ENCODE results near the gene PTGFRN.

Gene PTGFRN

DNA sequence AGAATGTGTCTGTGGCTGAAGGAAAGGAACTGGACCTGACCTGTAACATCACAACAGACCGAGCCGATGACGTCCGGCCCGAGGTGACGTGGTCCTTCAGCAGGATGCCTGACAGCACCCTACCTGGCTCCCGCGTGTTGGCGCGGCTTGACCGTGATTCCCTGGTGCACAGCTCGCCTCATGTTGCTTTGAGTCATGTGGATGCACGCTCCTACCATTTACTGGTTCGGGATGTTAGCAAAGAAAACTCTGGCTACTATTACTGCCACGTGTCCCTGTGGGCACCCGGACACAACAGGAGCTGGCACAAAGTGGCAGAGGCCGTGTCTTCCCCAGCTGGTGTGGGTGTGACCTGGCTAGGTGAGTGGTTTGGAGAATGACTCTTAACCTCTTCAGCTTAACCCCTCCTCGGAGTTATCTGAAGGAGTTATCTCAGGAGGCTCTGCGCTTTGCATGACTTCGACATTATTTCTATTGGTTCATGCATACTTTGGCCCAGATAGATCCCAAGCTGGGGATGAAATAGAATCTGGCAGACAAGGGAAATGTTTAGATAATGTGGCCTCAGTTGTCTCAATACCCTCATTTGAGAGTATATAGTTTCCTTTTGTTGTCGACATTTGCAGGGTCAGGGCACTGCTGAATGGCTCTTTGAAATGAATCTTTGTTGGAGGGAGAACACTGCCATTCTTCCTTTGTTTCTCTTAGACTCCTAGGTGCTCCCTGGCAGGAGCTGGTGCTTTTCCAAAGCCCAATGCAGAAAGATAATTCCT lies 39.7 kb downstream of the PTGFRN start:
- no peak overlapping the region for H3K4me3 Mint-ChIP-seq
- ATAC-seq (ENCODE audit: low read depth) (no peak), DNase-seq (ENCODE audit: low spot score in 2 of 2) (no peak)
- no peak overlapping the region for H3K27ac Mint-ChIP-seq
- H3K27me3 Mint-ChIP-seq: no peaks in the 10 kb centered on the region
- no peaks in the 10 kb centered on the region for H3K36me3 Mint-ChIP-seq
- H3K9me3 Mint-ChIP-seq: no peaks in the 10 kb centered on the region
- no peaks in the 10 kb centered on the region for H3K4me1 Mint-ChIP-seq

- ATAC-seq (ENCODE audit: low read depth) (no peak), DNase-seq (ENCODE audit: low spot score in 2 of 2) (no peak)
- no peaks in the 10 kb centered on the region for H3K36me3 Mint-ChIP-seq
- no peaks in the 10 kb centered on the region for H3K27me3 Mint-ChIP-seq
- no peak overlapping the region for H3K4me3 Mint-ChIP-seq
- H3K9me3 Mint-ChIP-seq: no peaks in the 10 kb centered on the region
- H3K4me1 Mint-ChIP-seq: no peaks in the 10 kb centered on the region
- H3K27ac Mint-ChIP-seq: no peak overlapping the region
Observed at GRCh38 chr1:116950517-116951199, 40.9 kb downstream of the PTGFRN start.

DNA sequence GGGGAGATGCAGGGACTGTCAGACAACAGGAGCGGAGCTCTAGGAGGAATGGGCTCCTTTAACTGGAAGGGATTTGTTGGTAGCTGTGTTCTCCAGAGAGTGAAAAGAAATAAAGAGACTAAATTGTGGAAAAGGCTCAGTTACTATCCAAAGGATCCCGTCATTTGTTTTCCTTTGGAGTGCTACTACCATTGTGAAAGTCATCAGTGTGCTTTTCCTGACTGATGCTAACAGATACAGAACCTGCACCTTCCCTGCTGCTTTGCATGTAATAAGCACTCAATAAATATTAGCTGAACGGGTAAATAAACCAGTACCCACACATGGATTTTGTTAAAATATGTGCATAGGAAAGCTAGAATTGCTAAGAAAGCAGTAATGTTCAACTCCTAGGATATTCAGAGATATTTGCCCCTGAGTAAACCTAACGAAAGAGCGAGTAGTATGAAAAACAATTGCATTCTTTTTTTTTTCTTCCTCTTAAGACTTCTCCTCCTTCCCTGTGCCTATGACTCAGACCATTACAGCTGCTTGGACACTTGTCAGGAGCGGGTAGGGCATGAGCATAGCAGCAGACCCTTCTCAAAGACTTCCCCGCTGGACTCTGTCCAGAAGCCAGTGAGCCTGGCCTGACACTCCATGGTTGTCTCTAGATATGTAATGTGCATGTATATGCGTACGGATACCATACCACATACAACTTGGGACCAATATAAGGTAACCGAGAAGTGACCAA lies 41.7 kb downstream of the PTGFRN start:
- no peaks in the 10 kb centered on the region for H3K27me3 Mint-ChIP-seq
- H3K9me3 Mint-ChIP-seq: no peaks in the 10 kb centered on the region
- DNase-seq (ENCODE audit: low spot score in 2 of 2) (no peak), ATAC-seq (ENCODE audit: low read depth) (no peak)
- no peak overlapping the region for H3K27ac Mint-ChIP-seq
- H3K4me3 Mint-ChIP-seq: no peak overlapping the region
- no peaks in the 10 kb centered on the region for H3K4me1 Mint-ChIP-seq
- H3K36me3 Mint-ChIP-seq: no peaks in the 10 kb centered on the region

DNA sequence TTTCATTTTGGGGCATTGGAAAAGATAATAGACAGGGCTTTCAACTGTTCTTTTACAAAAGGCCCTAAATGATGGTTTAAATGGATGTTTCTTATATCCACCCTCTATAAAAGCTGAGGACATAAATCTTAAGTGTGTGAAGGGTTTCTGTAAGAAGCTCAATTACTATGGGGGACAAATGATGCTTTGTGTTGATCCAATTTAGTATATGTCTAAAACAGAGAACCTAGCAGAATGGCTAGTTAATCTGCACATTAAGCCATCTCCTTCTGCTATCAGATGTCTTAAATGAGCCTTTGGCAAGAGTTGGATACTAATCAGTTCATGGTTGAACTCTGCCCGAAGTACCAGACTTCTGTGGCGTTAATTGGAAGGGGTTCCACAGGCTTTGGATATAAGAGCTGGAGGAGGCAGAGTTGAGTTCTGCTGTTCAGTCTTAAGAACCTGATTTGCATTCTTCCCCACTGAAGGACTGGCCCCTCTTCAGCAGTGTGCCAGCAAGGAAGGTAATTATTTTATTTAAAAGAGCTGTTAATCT lies 43.1 kb downstream of the PTGFRN start:
- Mint-ChIP-seq H3K9me3 (no peaks in the 10 kb centered on the region), H3K36me3 (no peaks in the 10 kb centered on the region), H3K27me3 (no peaks in the 10 kb centered on the region), H3K4me1 (no peaks in the 10 kb centered on the region), H3K4me3 (no peak overlapping the region), H3K27ac (no peak overlapping the region)
- DNase-seq (ENCODE audit: low spot score in 2 of 2): no peak
- ATAC-seq (ENCODE audit: low read depth): no peak

GRCh38 chr1:116954440-116954839 lies 44.7 kb downstream of the PTGFRN start:
- Mint-ChIP-seq H3K4me3 (no peak overlapping the region), H3K27me3 (no peaks in the 10 kb centered on the region), H3K36me3 (no peaks in the 10 kb centered on the region), H3K4me1 (no peaks in the 10 kb centered on the region), H3K9me3 (no peaks in the 10 kb centered on the region), H3K27ac (no peak overlapping the region)
- ATAC-seq (ENCODE audit: low read depth): no peak
- DNase-seq (ENCODE audit: low spot score in 2 of 2): no peak

GRCh38 chr1:116956378-116956777 lies 46.7 kb downstream of the PTGFRN start:
- H3K36me3 Mint-ChIP-seq: no peaks in the 10 kb centered on the region
- H3K4me3 Mint-ChIP-seq: no peak overlapping the region
- ATAC-seq (ENCODE audit: low read depth) (no peak), DNase-seq (ENCODE audit: low spot score in 2 of 2) (no peak)
- H3K9me3 Mint-ChIP-seq: no peaks in the 10 kb centered on the region
- no peak overlapping the region for H3K27ac Mint-ChIP-seq
- H3K27me3 Mint-ChIP-seq: no peaks in the 10 kb centered on the region
- H3K4me1 Mint-ChIP-seq: no peaks in the 10 kb centered on the region

GRCh38 chr1:116957646-116958045 lies 47.9 kb downstream of the PTGFRN start:
- Mint-ChIP-seq H3K4me3 (no peak overlapping the region), H3K36me3 (no peaks in the 10 kb centered on the region), H3K4me1 (no peaks in the 10 kb centered on the region)

DNA sequence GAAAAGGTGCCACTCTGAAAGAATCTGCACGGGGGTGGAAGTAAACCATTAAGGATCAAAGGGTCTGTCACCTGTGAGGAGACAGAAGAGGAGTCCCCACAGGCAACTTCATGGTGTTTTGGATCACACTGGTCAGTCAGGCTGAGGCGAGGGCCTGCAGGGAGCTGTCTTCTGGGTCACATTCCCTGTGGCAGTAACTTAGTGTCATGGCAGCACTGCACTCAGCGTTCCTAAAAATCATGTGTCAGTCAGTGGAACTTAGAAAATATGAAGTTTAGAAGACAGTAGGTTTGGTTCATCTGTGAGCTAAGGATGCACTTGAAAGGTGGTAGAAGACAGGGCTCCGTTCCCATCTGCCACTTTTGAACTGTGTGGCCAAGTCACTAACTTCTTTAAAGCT lies 48.4 kb downstream of the PTGFRN start:
- H3K4me3 Mint-ChIP-seq: no peak overlapping the region
- H3K36me3 Mint-ChIP-seq: no peaks in the 10 kb centered on the region
- DNase-seq (ENCODE audit: low spot score in 2 of 2): no peak
- H3K27ac Mint-ChIP-seq: no peak overlapping the region
- ATAC-seq (ENCODE audit: low read depth): no peak
- H3K9me3 Mint-ChIP-seq: no peaks in the 10 kb centered on the region
- H3K4me1 Mint-ChIP-seq: no peaks in the 10 kb centered on the region
- H3K27me3 Mint-ChIP-seq: no peaks in the 10 kb centered on the region

More at GRCh38 chr1:116957646-116958045, 47.9 kb downstream of the PTGFRN start:
- no peak overlapping the region for H3K27ac Mint-ChIP-seq
- no peaks in the 10 kb centered on the region for H3K27me3 Mint-ChIP-seq
- no peak for ATAC-seq (ENCODE audit: low read depth)
- H3K9me3 Mint-ChIP-seq: no peaks in the 10 kb centered on the region
- DNase-seq (ENCODE audit: low spot score in 2 of 2): no peak

DNA sequence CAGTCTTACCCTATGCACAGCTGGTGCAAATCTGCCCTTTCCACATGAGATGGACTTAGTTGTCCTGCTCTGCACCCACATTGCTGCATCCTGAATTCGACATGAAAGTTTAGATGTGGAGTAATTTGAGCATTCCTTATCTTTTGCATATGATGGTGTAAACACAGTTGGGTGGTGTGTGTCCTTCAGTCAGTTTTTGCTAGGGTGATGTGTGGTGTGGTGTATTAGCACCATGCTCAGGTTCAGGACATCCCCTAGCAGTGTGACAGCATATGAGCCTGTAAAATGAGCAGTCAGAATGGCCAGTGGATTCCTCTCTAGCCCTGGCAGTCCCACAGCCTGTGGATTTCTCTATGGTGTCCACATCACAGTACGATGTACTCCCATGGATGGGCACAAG lies 49.3 kb downstream of the PTGFRN start:
- H3K36me3 Mint-ChIP-seq: no peaks in the 10 kb centered on the region
- H3K4me1 Mint-ChIP-seq: no peaks in the 10 kb centered on the region
- no peak for DNase-seq (ENCODE audit: low spot score in 2 of 2)
- H3K27ac Mint-ChIP-seq: no peak overlapping the region
- no peak for ATAC-seq (ENCODE audit: low read depth)
- no peaks in the 10 kb centered on the region for H3K27me3 Mint-ChIP-seq
- no peak overlapping the region for H3K4me3 Mint-ChIP-seq
- no peaks in the 10 kb centered on the region for H3K9me3 Mint-ChIP-seq

DNA sequence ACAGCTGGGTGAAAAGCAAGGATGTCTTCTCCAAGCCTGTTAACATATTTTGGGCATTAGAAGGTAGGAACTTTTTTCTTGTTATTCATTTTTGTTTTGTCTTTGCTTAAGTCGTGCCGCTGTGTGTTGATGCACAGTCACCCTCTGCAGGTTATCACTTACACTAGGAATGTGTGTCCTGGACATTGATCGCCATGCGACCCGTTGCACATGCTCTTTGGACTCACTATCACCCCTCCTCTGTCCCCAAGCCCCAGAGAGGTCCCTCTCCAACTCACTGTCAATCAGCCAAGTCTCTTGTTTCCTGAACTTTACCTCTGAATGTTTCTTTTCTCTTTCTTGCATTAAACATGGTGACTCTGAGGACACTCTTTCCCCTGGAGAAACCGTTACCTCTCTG lies 51.9 kb downstream of the PTGFRN start:
- Mint-ChIP-seq H3K4me1 (no peaks in the 10 kb centered on the region), H3K4me3 (no peak overlapping the region), H3K27ac (no peak overlapping the region), H3K9me3 (no peaks in the 10 kb centered on the region), H3K36me3 (no peaks in the 10 kb centered on the region), H3K27me3 (peaks cover 3% of the 10 kb centered on the region)
- ATAC-seq (ENCODE audit: low read depth) (no peak), DNase-seq (ENCODE audit: low spot score in 2 of 2) (no peak)

DNA sequence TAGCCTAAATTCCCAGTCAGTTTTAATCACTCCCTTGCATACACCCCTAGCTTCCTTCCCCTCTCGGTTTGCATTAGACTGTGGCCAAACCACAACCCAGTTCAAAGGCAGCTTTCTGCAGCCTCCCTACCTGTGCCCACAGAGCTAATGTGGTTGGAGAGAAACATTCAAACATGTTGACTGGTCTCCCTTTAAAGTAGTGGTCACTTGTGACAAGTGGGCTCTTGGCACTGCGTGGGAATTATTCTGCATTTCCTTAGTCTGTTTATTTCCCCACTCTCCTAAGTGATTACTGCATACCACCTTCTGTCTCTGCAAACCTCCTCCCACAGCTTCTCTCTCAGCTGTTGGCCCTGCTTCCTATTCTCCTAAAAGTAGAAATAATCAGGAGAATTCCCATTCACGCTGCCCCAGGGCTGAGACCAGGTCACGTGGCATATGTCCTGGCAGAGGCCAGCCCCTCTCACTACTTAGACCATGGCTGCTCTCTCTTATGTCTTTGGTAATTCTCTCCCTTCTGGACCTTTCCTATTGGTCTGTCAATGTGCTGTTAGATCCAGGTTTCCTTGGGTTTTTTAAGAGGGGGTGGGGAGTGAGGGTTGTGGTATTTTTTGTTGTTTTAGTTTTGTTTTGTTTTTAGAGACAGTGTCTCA lies 53.4 kb downstream of the PTGFRN start:
- Mint-ChIP-seq H3K27me3 (peaks cover 3% of the 10 kb centered on the region), H3K9me3 (no peaks in the 10 kb centered on the region), H3K36me3 (no peaks in the 10 kb centered on the region), H3K4me1 (no peaks in the 10 kb centered on the region), H3K4me3 (no peak overlapping the region), H3K27ac (no peak overlapping the region)
- ATAC-seq (ENCODE audit: low read depth) (no peak), DNase-seq (ENCODE audit: low spot score in 2 of 2) (no peak)

GRCh38 chr1:116966791-116967190 lies 57.1 kb downstream of the PTGFRN start:
- Mint-ChIP-seq H3K36me3 (no peaks in the 10 kb centered on the region), H3K4me1 (no peaks in the 10 kb centered on the region), H3K4me3 (no peak overlapping the region), H3K27ac (no peak overlapping the region), H3K27me3 (peaks cover 8% of the 10 kb centered on the region), H3K9me3 (no peaks in the 10 kb centered on the region)
- DNase-seq (ENCODE audit: low spot score in 2 of 2) (no peak), ATAC-seq (ENCODE audit: low read depth) (no peak)

DNA sequence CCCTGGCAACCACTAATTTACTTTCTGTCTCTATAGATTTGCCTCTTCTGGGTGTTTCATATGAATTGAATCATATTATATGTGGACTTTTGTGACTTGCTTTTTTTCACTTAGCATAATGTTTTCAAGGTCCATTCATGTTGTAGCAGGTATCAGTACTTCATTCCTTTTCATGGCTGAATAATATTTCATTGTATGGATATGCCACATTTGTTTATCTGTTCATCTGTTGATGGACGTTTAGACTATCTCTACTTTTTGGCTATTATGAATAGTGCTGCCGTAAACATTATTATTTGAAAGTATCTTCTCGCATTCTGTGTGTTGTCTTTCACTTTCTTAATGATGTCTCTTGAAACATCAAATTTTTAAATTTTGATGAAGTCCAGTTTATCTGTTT lies 59.0 kb downstream of the PTGFRN start:
- no peak for DNase-seq (ENCODE audit: low spot score in 2 of 2)
- H3K4me3 Mint-ChIP-seq: no peak overlapping the region
- ATAC-seq (ENCODE audit: low read depth): no peak
- peaks cover 11% of the 10 kb centered on the region for H3K27me3 Mint-ChIP-seq
- no peak overlapping the region for H3K27ac Mint-ChIP-seq
- no peaks in the 10 kb centered on the region for H3K9me3 Mint-ChIP-seq
- no peaks in the 10 kb centered on the region for H3K36me3 Mint-ChIP-seq
- H3K4me1 Mint-ChIP-seq: no peaks in the 10 kb centered on the region
